GM12878 (cell line): Measurements from ENCODE around the gene WIPF2. TPM values are rescaled to one million over a fixed set of nuclear protein-coding genes. Genes with fewer than 3 reads are reported as not detected.

Experiments
- ATAC-seq: fragments of 200-7000 bp; cut with Tn5 transposase; 3 replicates; pipeline ENCODE4 v1.9.1; 2020; ENCODE audit warnings: mild to moderate bottlenecking, moderate library complexity
- BruUV-seq: library from RNA; stranded (reverse); fragments of 400-500 nt; replicated peaks from 2 replicates; lab custom pipeline; 2021; lab: Mats Ljungman, UMichigan
- CTCF ChIA-PET: fragments of 300-600 bp; sonication (Branson Sonifier 250); formaldehyde crosslinking; extraction: SDS; loops from one replicate; lab custom pipeline; 2021; ENCODE audit warnings: inconsistent platforms; lab: Yijun Ruan, JAX
- POLR2A ChIA-PET: fragments of 350-600 bp; formaldehyde crosslinking; extraction: SDS; loops from one replicate; lab custom pipeline; 2021; ENCODE audit warnings: inconsistent platforms; lab: Charles Lee
- RAD21 ChIA-PET: fragments of 300-600 bp; sonication (Branson Sonifier 250); formaldehyde crosslinking; loops from one replicate; lab custom pipeline; 2023; ENCODE audit warnings: antibody characterized with exemption; ENCODE audit not compliant: unreplicated experiment; lab: Charles Lee
- SMC1A ChIA-PET: fragments of 300-600 bp; sonication (Branson Sonifier 250); formaldehyde crosslinking; loops from one replicate; lab custom pipeline; 2023; ENCODE audit not compliant: unreplicated experiment, uncharacterized antibody; lab: Charles Lee
- DNase-seq: peaks from one replicate; pipeline ENCODE4 v3.0.0-alpha.2; 2011; ENCODE audit warnings: low read depth, low spot score
- FAIRE-seq: peaks from 3 replicates; lab custom pipeline; 2011; peaks lifted over from hg19 to GRCh38; lab: Jason Lieb, UNC
- H2AFZ ChIP-seq: 2 replicates; pipeline ENCODE4 v1.6.0; 2011; ENCODE audit warnings: low read depth, low read length, control low read depth; ENCODE audit not compliant: control insufficient read depth
- H3K27ac ChIP-seq: 2 replicates; pipeline ENCODE4 v1.5.1; 2011; ENCODE audit warnings: control low read depth; ENCODE audit not compliant: control insufficient read depth, insufficient read depth
- H3K27me3 ChIP-seq, 2 experiments: replicated peaks in 1 of 2; 2 replicates each; pipeline versions ENCODE4 v1.6.0 to v1.6.1; 2011; ENCODE audit warnings: low read length in 1 of 2; ENCODE audit not compliant: control insufficient read depth in 2 of 2, insufficient read depth in 2 of 2
- H3K36me3 ChIP-seq, 2 experiments: 2 replicates each; pipeline ENCODE4 v1.5.1; 2011; ENCODE audit warnings: low read length in 1 of 2; ENCODE audit not compliant: control insufficient read depth in 2 of 2, insufficient read depth in 2 of 2
- H3K4me1 ChIP-seq: 2 replicates; pipeline ENCODE4 v1.6.1; 2011; ENCODE audit warnings: mild to moderate bottlenecking, low read length, moderate library complexity, mixed read lengths; ENCODE audit not compliant: control insufficient read depth, insufficient read depth
- H3K4me2 ChIP-seq: 2 replicates; pipeline ENCODE4 v1.6.0; 2011; ENCODE audit warnings: control low read depth; ENCODE audit not compliant: control insufficient read depth, insufficient read depth
- H3K4me3 ChIP-seq: fragments of 200-600 bp; sonication (generic); 2 replicates; pipeline ENCODE4 v1.5.1; 2016
- H3K79me2 ChIP-seq: 2 replicates; pipeline ENCODE4 v1.6.0; 2011; ENCODE audit warnings: low read length; ENCODE audit not compliant: control insufficient read depth, insufficient read depth
- H3K9ac ChIP-seq: 2 replicates; pipeline ENCODE4 v1.8.0; 2011; ENCODE audit warnings: low read length, control low read depth, mixed read lengths; ENCODE audit not compliant: control insufficient read depth, insufficient read depth
- H3K9me3 ChIP-seq: replicated peaks from 3 replicates; pipeline ENCODE4 v1.5.1; 2011; ENCODE audit warnings: mild to moderate bottlenecking, low read length; ENCODE audit not compliant: control insufficient read depth, insufficient read depth
- H4K20me1 ChIP-seq: 2 replicates; pipeline ENCODE4 v1.6.0; 2011; ENCODE audit not compliant: control insufficient read depth, insufficient read depth
- HDAC2 ChIP-seq: fragments of 200-600 bp; sonication (generic); IDR thresholded peaks from 2 replicates; pipeline ENCODE4 v1.6.1; 2017
- IKZF1 ChIP-seq: fragments of 450-650 bp; conservative IDR thresholded peaks from 2 replicates; pipeline ENCODE4 v1.6.1; 2017; ENCODE audit warnings: antibody characterized with exemption, mild to moderate bottlenecking
- WGBS: methylation state at CpG from one replicate; pipeline ENCODE4 v1.1.6; 2016; ENCODE audit warnings: low lambda C conversion rate; ENCODE audit not compliant: insufficient replicate concordance, insufficient coverage; ENCODE audit errors: missing lambda C conversion rate; 5-methylcytosine and 5-hydroxymethylcytosine counted together
- in situ Hi-C: fragments of 300-500 bp; cut with MboI; formaldehyde crosslinking; loops from 9 replicates; pipeline ENCODE4 v1.14.3; 2018; ENCODE audit warnings: mixed read lengths
- intact Hi-C: fragments of 100-400 bp; cut with micrococcal nuclease; formaldehyde crosslinking; loops from one replicate; pipeline ENCODE4 v1.14.2; 2022; ENCODE audit not compliant: unreplicated experiment
- polyA plus RNA-seq, 11 experiments: library from polyadenylated mRNA; depleted of rRNA in 4 of 11; unstranded in 6 of 11; stranded (reverse) in 5 of 11; fragments of >200 nt; fragmentation: Nextera tagmentation in 4 of 11; fragmentation: Illumina TruSeq in 1 of 11; extraction: Ambion mirVana in 4 of 11; extraction: Trizol in 1 of 11; gene quantifications; 1 replicate in 1 of 11; 2 replicates in 10 of 11; pipeline versions ENCODE4 v1.2.1 to v1.2.3, GENCODE V29; 2011 to 2016; ENCODE audit warnings: inconsistent platforms in 2 of 11, missing spikeins in 2 of 11, low read depth in 1 of 11
- total RNA-seq, 4 experiments: library from RNA; depleted of rRNA in 3 of 4; stranded (reverse); fragments of >200 nt in 3 of 4; fragmentation: Illumina TruSeq in 1 of 4; extraction: Trizol in 1 of 4; gene quantifications; 2 replicates each; pipeline versions ENCODE4 v1.2.1 to v1.2.3, GENCODE V29; 2013 to 2021

Gene WIPF2
- total and polyA plus RNA-seq, 10 of the 15 experiments (the other 5 are each of a cell fraction or from before 2014, with no cell fraction given) = 4.2 to 20.8 (median 7.1) TPM

DNA sequence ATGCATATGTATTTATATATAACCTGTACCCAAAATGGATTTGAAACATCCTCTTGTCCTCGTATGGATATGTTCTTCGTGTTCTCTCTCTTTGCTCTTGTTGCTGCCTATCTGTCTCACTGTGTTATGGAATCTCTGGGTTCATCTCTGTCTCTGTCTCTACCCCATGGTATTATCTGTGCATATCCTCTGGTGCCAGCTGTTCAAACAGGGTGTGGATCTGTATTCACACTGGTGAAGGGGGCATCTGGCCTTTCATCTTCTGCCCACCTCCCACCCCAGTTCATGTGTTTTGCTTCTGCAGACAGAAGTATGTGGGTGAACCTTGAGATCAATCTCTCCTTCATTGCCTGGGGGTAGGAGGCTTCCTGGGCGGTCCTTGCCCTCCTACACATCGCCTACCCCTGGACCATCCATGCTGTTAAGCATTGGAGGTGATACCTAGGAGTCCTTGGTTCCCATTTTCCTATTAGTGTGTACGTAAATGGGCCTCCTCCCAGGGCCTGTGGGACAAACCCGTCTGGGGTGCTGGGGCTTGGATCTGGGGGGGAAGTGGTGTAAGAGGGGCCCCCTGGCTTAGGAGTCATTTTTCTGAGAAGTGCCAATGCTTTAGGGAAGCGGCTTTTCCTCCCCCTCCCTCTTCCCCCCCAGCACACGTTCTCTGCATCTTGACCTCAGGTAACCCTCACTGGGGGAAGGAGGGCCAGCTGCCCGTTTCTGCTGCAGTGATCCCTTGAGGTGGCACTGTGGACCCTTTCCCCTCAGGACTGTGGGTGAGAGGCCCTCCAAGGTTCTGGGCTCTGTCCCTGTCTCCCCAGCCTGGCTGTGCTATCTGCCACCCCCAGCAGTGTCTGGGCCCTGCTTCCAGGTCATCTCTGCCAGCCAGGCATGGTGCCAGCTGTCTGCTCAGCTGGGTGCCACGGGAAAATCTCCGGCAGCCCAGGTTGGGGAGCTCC is 111.0 kb downstream of the WIPF2 start:
- SMC1A ChIA-PET = interaction anchor here (1.4 to 2.3 kb wide), 2 partner anchors 11 to 25 kb away, joined by 4 to 9 read pairs; no protein-coding TSS in a partner anchor
- Histone ChIP-seq H3K4me1 (peaks cover 40% of the 10 kb centered on the region), H3K4me3 (no peak overlapping the region), H3K79me2 (peaks cover 88% of the 10 kb centered on the region), H3K4me2 (peak overlapping the region; percentile 62), H2AFZ (no peak overlapping the region), H3K27ac (peak overlapping the region; percentile 54), H3K27me3 (no peaks in the 10 kb centered on the region), H3K9me3 (no peaks in the 10 kb centered on the region), H3K9ac (peak overlapping the region; percentile 50; the same call in 1 of the 2 replicates), H4K20me1 (no peaks in the 10 kb centered on the region), H3K36me3 (peaks cover 19 to 24% of the 10 kb centered on the region in 2 experiments; a peak in 3 of 4 replicates)
- BruUV-seq = no TSS peak
- ATAC-seq = no peak
- intact Hi-C loops (loop anchor here (1.0 kb wide), 1 partner anchor 11 kb away; no protein-coding TSS in a partner anchor), in situ Hi-C loops (loop anchor here (10.0 kb wide), 1 partner anchor 1345 kb away; no protein-coding TSS in a partner anchor)
- DNase-seq = no peak
- FAIRE-seq = peak; percentile 83
- TF ChIP-seq IKZF1 (peak; percentile 21; the same call in 1 of the 2 replicates), HDAC2 (no peak)
- CTCF ChIA-PET = interaction anchor here (1.1 kb wide), 1 partner anchor 244 kb away, joined by 3 read pairs; no protein-coding TSS in a partner anchor
- 56% methylated on average over 10 of the region's 11 CpGs for WGBS
- RAD21 ChIA-PET = interaction anchor here (0.5 to 1.5 kb wide), 4 partner anchors 19 to 288 kb away, joined by 3 to 5 read pairs (median 3); no protein-coding TSS in a partner anchor
- POLR2A ChIA-PET = interaction anchor here (1.3 kb wide), 1 partner anchor 10 kb away, joined by 5 read pairs; no protein-coding TSS in a partner anchor
